Measurements from ENCODE around the gene EEF1G. TPM values are rescaled to one million over a fixed set of nuclear protein-coding genes. Genes with fewer than 3 reads are reported as not detected.

Gene EEF1G
- total and polyA plus RNA-seq, 9 of the 15 experiments (the other 6 are each of a cell fraction or from before 2014, with no cell fraction given): 985 to 2,349 (median 2,035) TPM

DNA sequence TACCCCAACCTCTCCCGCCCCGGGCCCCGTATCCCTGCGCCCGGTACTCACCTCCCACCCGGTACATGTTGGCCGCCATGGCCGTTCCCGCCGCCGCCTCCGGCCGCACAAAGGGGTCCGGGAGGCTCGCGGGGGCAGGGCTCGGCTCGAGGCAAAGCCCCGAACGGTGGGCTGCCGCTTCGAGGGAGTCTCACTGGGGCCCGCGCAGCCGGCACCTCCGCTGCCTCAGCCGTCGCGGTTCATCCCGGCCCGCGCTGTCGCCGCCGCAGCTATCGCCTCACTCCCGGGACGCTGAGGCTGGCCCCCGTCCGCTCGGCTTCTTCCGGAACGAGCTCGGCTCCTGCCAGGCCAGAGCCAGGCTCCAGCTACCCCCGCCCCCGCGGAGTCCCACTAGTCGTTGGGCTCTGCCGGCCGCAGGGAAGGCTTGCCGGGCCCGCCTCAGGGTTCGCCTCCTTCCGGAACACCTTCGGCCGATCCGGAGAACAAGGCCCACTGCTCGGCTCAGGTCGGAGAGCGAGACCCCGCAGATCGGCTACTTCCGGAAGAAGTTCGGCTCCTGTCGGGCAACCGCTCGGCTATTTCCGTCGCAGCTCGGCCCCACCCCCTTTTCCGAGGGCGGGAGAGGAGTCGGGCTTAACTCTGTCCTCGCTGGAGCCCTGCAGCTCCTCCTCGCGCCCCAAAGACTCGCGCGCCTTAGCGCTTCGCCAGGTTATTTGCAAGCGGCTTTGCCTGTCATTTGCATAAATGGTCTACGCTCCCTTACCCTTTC lies 27.9 kb upstream of the EEF1G start, which contains the start of gene MTA2 (continued):
- TF ChIP-seq ZNF318 (IDR thresholded peaks at IDR 0.05; ENCODE audit: borderline replicate concordance in 1 of 2, low read depth in 1 of 2) (no peak), GATAD2B (IDR thresholded peaks at IDR 0.05; ENCODE audit: borderline replicate concordance) (no peak), ZNF507 (tag; conservative IDR thresholded peaks at IDR 0.05) (no peak), SPI1 (IDR thresholded peaks at IDR 0.05; ENCODE audit: borderline replicate concordance, low read depth, low read length) (no peak), C11orf30 (IDR thresholded peaks at IDR 0.05; ENCODE audit: low read depth) (no peak), ZNF444 (CRISPR knock-in tag; IDR thresholded peaks at IDR 0.05) (no peak), EZH2 (IDR thresholded peaks at IDR 0.05; ENCODE audit: borderline replicate concordance, low read depth, low read length) (no peak), NFYB (IDR thresholded peaks at IDR 0.05; ENCODE audit: extremely low read depth, insufficient read length) (no peak), CREB1 (IDR thresholded peaks at IDR 0.05) (0 out of 2 replicates have a peak, but pooled peaks have one; percentile 13), CREB1 (CRISPR knock-in tag; IDR thresholded peaks at IDR 0.05) (no peak), ZKSCAN3 (CRISPR knock-in tag; IDR thresholded peaks at IDR 0.05) (no peak), BRF1 (IDR thresholded peaks at IDR 0.05; ENCODE audit: borderline replicate concordance, extremely low read depth, insufficient read length) (no peak)
- TF ChIP-seq, protein P1, sequence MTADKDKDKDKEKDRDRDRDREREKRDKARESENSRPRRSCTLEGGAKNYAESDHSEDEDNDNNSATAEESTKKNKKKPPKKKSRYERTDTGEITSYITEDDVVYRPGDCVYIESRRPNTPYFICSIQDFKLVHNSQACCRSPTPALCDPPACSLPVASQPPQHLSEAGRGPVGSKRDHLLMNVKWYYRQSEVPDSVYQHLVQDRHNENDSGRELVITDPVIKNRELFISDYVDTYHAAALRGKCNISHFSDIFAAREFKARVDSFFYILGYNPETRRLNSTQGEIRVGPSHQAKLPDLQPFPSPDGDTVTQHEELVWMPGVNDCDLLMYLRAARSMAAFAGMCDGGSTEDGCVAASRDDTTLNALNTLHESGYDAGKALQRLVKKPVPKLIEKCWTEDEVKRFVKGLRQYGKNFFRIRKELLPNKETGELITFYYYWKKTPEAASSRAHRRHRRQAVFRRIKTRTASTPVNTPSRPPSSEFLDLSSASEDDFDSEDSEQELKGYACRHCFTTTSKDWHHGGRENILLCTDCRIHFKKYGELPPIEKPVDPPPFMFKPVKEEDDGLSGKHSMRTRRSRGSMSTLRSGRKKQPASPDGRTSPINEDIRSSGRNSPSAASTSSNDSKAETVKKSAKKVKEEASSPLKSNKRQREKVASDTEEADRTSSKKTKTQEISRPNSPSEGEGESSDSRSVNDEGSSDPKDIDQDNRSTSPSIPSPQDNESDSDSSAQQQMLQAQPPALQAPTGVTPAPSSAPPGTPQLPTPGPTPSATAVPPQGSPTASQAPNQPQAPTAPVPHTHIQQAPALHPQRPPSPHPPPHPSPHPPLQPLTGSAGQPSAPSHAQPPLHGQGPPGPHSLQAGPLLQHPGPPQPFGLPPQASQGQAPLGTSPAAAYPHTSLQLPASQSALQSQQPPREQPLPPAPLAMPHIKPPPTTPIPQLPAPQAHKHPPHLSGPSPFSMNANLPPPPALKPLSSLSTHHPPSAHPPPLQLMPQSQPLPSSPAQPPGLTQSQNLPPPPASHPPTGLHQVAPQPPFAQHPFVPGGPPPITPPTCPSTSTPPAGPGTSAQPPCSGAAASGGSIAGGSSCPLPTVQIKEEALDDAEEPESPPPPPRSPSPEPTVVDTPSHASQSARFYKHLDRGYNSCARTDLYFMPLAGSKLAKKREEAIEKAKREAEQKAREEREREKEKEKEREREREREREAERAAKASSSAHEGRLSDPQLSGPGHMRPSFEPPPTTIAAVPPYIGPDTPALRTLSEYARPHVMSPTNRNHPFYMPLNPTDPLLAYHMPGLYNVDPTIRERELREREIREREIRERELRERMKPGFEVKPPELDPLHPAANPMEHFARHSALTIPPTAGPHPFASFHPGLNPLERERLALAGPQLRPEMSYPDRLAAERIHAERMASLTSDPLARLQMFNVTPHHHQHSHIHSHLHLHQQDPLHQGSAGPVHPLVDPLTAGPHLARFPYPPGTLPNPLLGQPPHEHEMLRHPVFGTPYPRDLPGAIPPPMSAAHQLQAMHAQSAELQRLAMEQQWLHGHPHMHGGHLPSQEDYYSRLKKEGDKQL (CRISPR knock-in tag; IDR thresholded peaks at IDR 0.05; ENCODE audit: borderline replicate concordance): no peak

All from K562 (cell line).